B cell (primary cell): ENCODE measurements around the gene TAX1BP1. TPM values are rescaled to one million over a fixed set of nuclear protein-coding genes. Genes with fewer than 3 reads are reported as not detected.
A peak's percentile ranks its signal among the peaks of the same experiment; 100 is the strongest.

Source experiments
- ATAC-seq: fragments of 200-7000 bp; cut with Tn5 transposase; one replicate; pipeline ENCODE4 v1.10.0; 2021; ENCODE audit warnings: low read depth, mild to moderate bottlenecking, moderate number of reproducible peaks, moderate library complexity
- CTCF ChIA-PET: fragments of 350-600 bp; sonication (Branson Sonifier 250); formaldehyde crosslinking; loops from one replicate; lab custom pipeline; 2021; ENCODE audit warnings: antibody characterized with exemption, inconsistent platforms; lab: Charles Lee
- POLR2A ChIA-PET: fragments of 350-600 bp; sonication (Branson Sonifier 250); formaldehyde crosslinking; loops from one replicate; lab custom pipeline; 2021; ENCODE audit warnings: antibody characterized with exemption; lab: Charles Lee
- DNase-seq: peaks from one replicate; pipeline ENCODE4 v3.0.0; 2013
- H2AFZ ChIP-seq: 2 replicates; pipeline ENCODE4 v1.6.1; 2012; ENCODE audit warnings: mild to moderate bottlenecking, low read depth, low read length; ENCODE audit not compliant: insufficient read depth, poor library complexity, severe bottlenecking
- H3K27ac ChIP-seq, 2 donors: 1 replicate in 1 of 2; 2 replicates in 1 of 2; pipeline ENCODE4 v1.5.1; 2012 to 2013; ENCODE audit warnings: low read length in 2 of 2, mild to moderate bottlenecking in 2 of 2, moderate library complexity in 1 of 2
- H3K27me3 ChIP-seq, 4 experiments: fragments of 200-600 bp in 1 of 4; sonication (generic) in 1 of 4; replicated peaks in 1 of 4; 1 replicate in 2 of 4; 2 replicates in 2 of 4; pipeline versions ENCODE4 v1.6.1 to v1.7.0; 2013 to 2016; ENCODE audit warnings: low read length in 3 of 4, mild to moderate bottlenecking in 2 of 4, mixed read lengths in 1 of 4, moderate library complexity in 1 of 4; ENCODE audit not compliant: insufficient read depth in 4 of 4, control insufficient read depth in 3 of 4; ENCODE audit errors: control extremely low read depth in 1 of 4
- H3K36me3 ChIP-seq, 2 experiments: replicated peaks in 1 of 2; 1 replicate in 1 of 2; 2 replicates in 1 of 2; pipeline versions ENCODE4 v1.6.1 to v1.7.1; 2013; ENCODE audit warnings: low read length in 1 of 2; ENCODE audit not compliant: insufficient read depth in 2 of 2, control insufficient read depth in 1 of 2; ENCODE audit errors: control extremely low read depth in 1 of 2, extremely low read depth in 1 of 2
- H3K4me1 ChIP-seq, 2 donors: fragments of 200-600 bp in 1 of 2; sonication (generic) in 1 of 2; 1 replicate in 1 of 2; 2 replicates in 1 of 2; pipeline versions ENCODE4 v1.5.1 to v1.6.1; 2013 to 2017; ENCODE audit warnings: low read length in 2 of 2; ENCODE audit not compliant: control insufficient read depth in 2 of 2, insufficient read depth in 2 of 2
- H3K4me2 ChIP-seq: replicated peaks from 2 replicates; pipeline ENCODE3; 2012; ENCODE audit warnings: mild to moderate bottlenecking, low read depth, low read length; ENCODE audit not compliant: poor library complexity, severe bottlenecking
- H3K4me3 ChIP-seq, 5 experiments: fragments of 200-600 bp in 1 of 5; sonication (generic) in 1 of 5; 1 replicate in 3 of 5; 2 replicates in 2 of 5; pipeline versions ENCODE4 v1.5.1 to v1.7.0; 2011 to 2016; ENCODE audit warnings: low read length in 4 of 5, mild to moderate bottlenecking in 4 of 5, low read depth in 2 of 5, control low read depth in 1 of 5, moderate library complexity in 1 of 5; ENCODE audit not compliant: insufficient read depth in 1 of 5; ENCODE audit errors: control extremely low read depth in 1 of 5, extremely low read depth in 1 of 5
- H3K79me2 ChIP-seq: fragments of 200-600 bp; sonication (generic); one replicate; pipeline ENCODE4 v1.6.0; 2016; ENCODE audit warnings: low read length; ENCODE audit not compliant: control insufficient read depth, insufficient read depth
- H3K9ac ChIP-seq: fragments of 200-600 bp; sonication (generic); 2 replicates; pipeline ENCODE4 v1.6.1; 2017; ENCODE audit warnings: mild to moderate bottlenecking, low read length, moderate library complexity
- H3K9me3 ChIP-seq, 3 donors: one replicate each; pipeline versions ENCODE4 v1.6.1 to v1.7.1; 2013; ENCODE audit warnings: low read length in 2 of 3; ENCODE audit not compliant: control insufficient read depth in 2 of 3, insufficient read depth in 1 of 3; ENCODE audit errors: control extremely low read depth in 1 of 3
- H4K20me1 ChIP-seq: 2 replicates; pipeline ENCODE4 v1.6.0; 2012; ENCODE audit warnings: mild to moderate bottlenecking, low read length; ENCODE audit not compliant: insufficient read depth, control insufficient read depth, poor library complexity, severe bottlenecking
- H3K27ac Mint-ChIP-seq: one replicate; pipeline ENCODE4 v1.8.0; 2021; ENCODE audit warnings: mixed read lengths
- H3K27me3 Mint-ChIP-seq: one replicate; pipeline ENCODE4 v1.8.0; 2021; ENCODE audit warnings: mixed read lengths
- H3K4me1 Mint-ChIP-seq: one replicate; pipeline ENCODE4 v1.8.0; 2021; ENCODE audit warnings: mixed read lengths
- H3K4me3 Mint-ChIP-seq: one replicate; pipeline ENCODE4 v1.8.0; 2021; ENCODE audit warnings: mixed read lengths
- H3K9me3 Mint-ChIP-seq: one replicate; pipeline ENCODE4 v1.8.0; 2022; ENCODE audit warnings: mixed read lengths; ENCODE audit not compliant: insufficient read depth
- EZH2 ChIP-seq: IDR thresholded peaks from 2 replicates; pipeline ENCODE4 v1.6.1; 2012; ENCODE audit warnings: borderline replicate concordance, low read depth, mild to moderate bottlenecking, moderate library complexity, low read length; ENCODE audit not compliant: insufficient read depth, poor library complexity, severe bottlenecking
- WGBS: methylation state at CpG from one replicate; pipeline ENCODE4 v1.1.5; 2013; ENCODE audit warnings: missing lambda C conversion rate; ENCODE audit not compliant: insufficient coverage; 5-methylcytosine and 5-hydroxymethylcytosine counted together
- intact Hi-C: fragments of 100-400 bp; cut with micrococcal nuclease; formaldehyde crosslinking; loops from one replicate; pipeline ENCODE4 v1.10.0; 2022
- polyA plus RNA-seq: library from polyadenylated mRNA; depleted of rRNA; stranded (reverse); fragments of >200 nt; gene quantifications from 2 replicates; pipeline ENCODE4 v1.2.3, GENCODE V29; 2012
- total RNA-seq, 2 donors: library from RNA; stranded (reverse); fragments of 120-200 nt in 1 of 2; gene quantifications; 1 replicate in 1 of 2; 2 replicates in 1 of 2; pipeline versions ENCODE4 v1.2.3 to v1.2.4, GENCODE V29; 2013 to 2022
- TF ChIP-seq, protein P1 (sequence below): fragments of 200-600 bp; IDR thresholded peaks from one replicate; pipeline ENCODE4 v1.8.0; 2022; ENCODE audit warnings: antibody characterized with exemption, mild to moderate bottlenecking

The TAX1BP1 gene
- total and polyA plus RNA-seq, 2 donors (not counting 1 experiment from before 2014, with no cell fraction given): 43.1 to 104 TPM

DNA sequence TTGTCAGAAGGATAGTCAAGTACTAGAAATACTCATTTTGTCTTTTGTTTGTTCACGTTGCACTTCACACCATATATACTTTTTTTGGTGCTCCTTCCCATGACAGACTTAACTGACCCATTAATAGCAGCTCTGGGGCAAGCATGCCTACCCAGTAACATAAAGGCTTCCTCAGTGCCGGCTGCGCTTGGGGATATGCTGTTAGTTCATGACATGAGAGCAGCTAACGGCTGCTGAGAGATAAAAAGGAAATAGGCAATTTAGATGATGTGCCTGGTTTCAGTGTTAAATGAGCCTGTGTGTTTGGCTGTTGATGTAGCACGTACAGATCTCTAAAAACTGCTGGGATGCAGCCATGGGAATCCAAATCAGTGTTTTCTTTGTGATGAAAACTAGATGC, 86.4 kb downstream of the TAX1BP1 start:
- Histone ChIP-seq H3K4me2 (no peak overlapping the region), H3K79me2 (no peaks in the 10 kb centered on the region), H3K9ac (no peak overlapping the region), H3K4me1 (no peaks in the 10 kb centered on the region), H4K20me1 (no peaks in the 10 kb centered on the region), H3K9me3 (no peaks in the 10 kb centered on the region), H3K27ac (no peak overlapping the region), H2AFZ (no peak overlapping the region), H3K36me3 (peaks cover 12 to 25% of the 10 kb centered on the region in 2 experiments), H3K27me3 (no peaks in the 10 kb centered on the region), H3K4me3 (no peak overlapping the region)
- DNase-seq (no peak), ATAC-seq (no peak)
- no peaks in the 10 kb centered on the region for H3K27me3 Mint-ChIP-seq
- no peak overlapping the region for H3K4me3 Mint-ChIP-seq
- 93% methylated on average over 3 of the region's 5 CpGs for WGBS
- CTCF ChIA-PET: no interaction called here
- no peaks in the 10 kb centered on the region for H3K4me1 Mint-ChIP-seq
- H3K27ac Mint-ChIP-seq: no peak overlapping the region
- intact Hi-C loops: no loop called here
- POLR2A ChIA-PET: no interaction called here
- TF ChIP-seq EZH2: no peak
- TF ChIP-seq, protein P1, sequence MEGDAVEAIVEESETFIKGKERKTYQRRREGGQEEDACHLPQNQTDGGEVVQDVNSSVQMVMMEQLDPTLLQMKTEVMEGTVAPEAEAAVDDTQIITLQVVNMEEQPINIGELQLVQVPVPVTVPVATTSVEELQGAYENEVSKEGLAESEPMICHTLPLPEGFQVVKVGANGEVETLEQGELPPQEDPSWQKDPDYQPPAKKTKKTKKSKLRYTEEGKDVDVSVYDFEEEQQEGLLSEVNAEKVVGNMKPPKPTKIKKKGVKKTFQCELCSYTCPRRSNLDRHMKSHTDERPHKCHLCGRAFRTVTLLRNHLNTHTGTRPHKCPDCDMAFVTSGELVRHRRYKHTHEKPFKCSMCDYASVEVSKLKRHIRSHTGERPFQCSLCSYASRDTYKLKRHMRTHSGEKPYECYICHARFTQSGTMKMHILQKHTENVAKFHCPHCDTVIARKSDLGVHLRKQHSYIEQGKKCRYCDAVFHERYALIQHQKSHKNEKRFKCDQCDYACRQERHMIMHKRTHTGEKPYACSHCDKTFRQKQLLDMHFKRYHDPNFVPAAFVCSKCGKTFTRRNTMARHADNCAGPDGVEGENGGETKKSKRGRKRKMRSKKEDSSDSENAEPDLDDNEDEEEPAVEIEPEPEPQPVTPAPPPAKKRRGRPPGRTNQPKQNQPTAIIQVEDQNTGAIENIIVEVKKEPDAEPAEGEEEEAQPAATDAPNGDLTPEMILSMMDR: no peak
- H3K9me3 Mint-ChIP-seq: no peaks in the 10 kb centered on the region

DNA sequence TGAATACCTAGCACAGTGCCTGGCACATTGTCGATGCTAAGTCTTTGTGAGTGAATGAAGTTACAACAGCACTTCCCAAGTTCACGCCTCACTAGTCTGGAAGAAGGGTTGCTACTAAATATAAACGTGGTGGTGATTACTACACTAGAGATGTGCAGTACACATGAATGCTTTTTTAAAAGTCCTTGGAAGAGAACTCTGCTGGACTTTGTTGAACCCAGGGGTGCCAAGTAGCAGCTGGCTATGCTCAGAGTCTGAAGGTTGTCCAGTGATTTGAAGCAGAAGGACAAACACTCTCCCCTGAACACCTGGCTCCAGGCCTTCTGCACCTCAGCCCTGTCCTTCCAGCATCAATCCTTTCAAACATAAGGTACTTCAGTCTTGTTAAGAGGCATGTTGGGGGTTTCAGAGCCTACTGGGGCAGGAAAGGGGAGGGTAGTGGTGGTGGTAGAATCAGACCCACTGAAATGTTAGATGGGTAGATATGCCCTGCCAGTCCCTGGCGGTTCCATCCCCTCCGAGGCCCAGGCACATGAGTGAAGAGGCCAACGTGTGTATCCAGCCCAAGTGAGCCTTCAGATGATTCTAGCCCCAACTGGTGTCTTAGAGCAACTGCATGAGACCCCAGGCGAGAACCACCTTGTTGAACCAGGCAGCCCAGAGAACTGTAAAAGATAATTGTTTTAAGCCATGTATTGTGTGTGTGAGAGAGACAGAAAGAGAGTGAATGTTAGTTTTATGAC, 94.4 kb downstream of the TAX1BP1 start:
- Mint-ChIP-seq H3K4me1 (no peaks in the 10 kb centered on the region), H3K9me3 (no peaks in the 10 kb centered on the region), H3K4me3 (no peak overlapping the region), H3K27ac (no peak overlapping the region), H3K27me3 (no peaks in the 10 kb centered on the region)
- Histone ChIP-seq H3K79me2 (no peaks in the 10 kb centered on the region), H2AFZ (no peak overlapping the region), H3K4me2 (no peak overlapping the region), H3K4me3 (no peak overlapping the region), H3K27ac (peak overlapping the region in 1 of 2 donors; percentile 16), H3K9me3 (no peaks in the 10 kb centered on the region), H4K20me1 (peaks cover 2% of the 10 kb centered on the region), H3K27me3 (no peaks in the 10 kb centered on the region), H3K36me3 (peaks cover 17 to 71% of the 10 kb centered on the region in 2 experiments), H3K9ac (no peak overlapping the region), H3K4me1 (no peaks in the 10 kb centered on the region)
- intact Hi-C loops: no loop called here
- TF ChIP-seq, protein P1: no peak
- TF ChIP-seq EZH2: no peak
- no peak for ATAC-seq
- 90% methylated on average over 4 of the region's 7 CpGs for WGBS
- DNase-seq: no peak
- CTCF ChIA-PET: interaction anchor here (1.5 kb wide), 1 partner anchor 87 kb away, joined by 9 read pairs; no protein-coding TSS in a partner anchor
- POLR2A ChIA-PET: no interaction called here
